Stimulated activated CD8-positive, alpha-beta memory T cell treated with anti-CD3 and anti-CD28 coated beads, Interleukin-15, amount 100 ng/mL, for 48 hours (primary cell): ENCODE results near the gene PCDH8.
"Not testable (repeated sequence)": the region's sequence is repeated elsewhere in the genome, so short reads cannot be mapped to it uniquely, and the experiment has no call there.

ENCODE experiments used
- DNase-seq, 2 donors: peaks; one replicate each; pipeline ENCODE4 v3.0.0-alpha.2; 2020; ENCODE audit warnings: low read depth in 2 of 2

PCDH8 gene

DNA sequence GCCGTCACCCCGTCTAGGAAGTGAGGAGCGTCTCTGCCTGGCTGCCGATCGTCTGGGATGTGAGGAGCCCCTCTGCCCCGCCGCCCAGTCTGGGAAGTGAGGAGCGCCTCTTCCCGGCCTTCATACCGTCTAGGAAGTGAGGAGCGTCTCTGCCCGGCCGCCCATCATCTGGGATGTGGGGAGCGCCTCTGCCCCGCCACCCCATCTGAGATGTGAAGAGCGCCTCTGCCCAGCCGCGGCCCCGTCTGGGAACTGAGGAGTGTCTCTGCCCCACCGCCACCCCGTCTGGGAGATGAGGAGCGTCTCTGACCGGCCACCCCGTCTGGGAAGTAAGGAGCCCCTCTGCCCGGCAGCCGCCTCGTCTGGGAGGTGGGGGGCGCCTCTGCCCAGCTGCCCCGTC, 30.6 kb downstream of the PCDH8 start:
- DNase-seq: not testable (repeated sequence)

DNA sequence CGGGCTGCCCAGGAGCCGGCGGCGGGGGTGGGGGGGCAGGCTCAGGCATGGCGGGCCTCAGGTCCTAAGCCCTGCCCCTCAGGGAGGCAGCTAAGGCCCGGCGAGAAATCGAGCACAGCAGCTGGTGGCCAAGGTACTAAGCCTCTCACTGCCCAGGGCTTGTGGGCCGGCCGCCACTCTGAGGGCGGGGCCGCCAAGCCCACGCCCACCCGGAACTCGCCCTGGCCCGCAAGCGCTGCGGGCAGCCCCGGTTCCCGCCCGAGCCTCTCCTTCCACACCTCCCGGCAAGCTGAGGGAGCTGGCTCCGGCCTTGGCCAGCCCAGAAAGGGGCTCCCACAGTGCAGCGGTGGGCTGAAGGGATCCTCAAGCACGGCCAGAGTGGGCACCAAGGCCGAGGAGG, 33.1 kb downstream of the PCDH8 start:
- no peak for DNase-seq

DNA sequence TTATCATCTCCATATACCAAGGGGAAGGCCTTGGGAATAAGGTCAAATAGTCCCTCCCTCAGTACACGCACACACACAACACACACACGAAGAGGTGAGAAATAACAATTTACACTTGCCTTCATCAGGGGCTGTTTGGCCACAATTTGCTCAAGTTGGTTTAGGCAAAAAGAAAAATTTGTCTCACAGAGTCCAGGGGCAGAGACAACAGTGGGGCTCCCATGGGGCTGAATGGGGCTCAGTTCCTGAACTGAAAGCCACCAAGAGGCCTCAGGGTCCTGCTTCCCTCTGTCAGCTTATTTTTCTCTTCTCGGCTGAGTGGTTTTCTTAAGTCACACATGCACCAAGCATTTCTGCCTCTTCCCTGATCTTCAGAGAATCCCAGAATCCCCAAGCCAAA, 35.5 kb downstream of the PCDH8 start:
- DNase-seq: no peak

DNA sequence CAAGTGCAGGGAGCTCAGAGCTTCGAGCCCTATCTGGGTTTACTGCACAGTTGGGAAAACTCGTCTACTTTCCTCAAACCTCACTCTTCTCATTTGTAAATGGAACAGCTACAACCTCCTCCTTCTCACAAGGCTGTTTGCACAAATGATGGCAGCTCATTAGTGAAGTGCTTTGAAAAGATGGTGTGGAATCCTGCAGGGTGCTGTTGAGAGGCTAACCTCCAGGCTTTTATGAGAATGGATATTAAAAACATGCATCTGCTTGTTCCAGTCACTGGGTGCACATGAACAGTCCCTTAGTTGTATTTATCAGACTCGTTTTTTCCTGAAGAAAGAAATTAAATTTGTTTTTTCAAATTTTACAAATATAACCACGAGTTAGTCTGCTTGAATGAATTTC, 36.6 kb downstream of the PCDH8 start:
- no peak for DNase-seq

DNA sequence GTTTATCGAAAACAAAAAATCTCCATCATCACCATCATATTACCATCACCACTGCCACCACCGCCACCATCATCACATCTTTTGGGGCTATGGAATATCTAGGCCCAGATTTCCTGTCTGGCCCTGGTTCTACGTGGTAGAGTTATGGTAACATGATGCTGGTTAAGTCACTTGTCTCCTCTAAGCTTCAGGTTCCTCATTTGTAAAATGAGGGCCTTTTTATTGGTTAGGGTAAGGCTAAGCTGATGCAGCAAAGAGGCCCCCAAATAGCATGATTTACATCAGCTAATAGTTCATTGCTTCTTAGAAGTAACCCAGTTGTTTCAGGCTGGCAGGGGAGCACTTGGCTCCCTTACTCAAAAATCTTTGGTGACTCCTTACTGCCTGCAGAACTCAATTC, 37.9 kb downstream of the PCDH8 start:
- DNase-seq: no peak

DNA sequence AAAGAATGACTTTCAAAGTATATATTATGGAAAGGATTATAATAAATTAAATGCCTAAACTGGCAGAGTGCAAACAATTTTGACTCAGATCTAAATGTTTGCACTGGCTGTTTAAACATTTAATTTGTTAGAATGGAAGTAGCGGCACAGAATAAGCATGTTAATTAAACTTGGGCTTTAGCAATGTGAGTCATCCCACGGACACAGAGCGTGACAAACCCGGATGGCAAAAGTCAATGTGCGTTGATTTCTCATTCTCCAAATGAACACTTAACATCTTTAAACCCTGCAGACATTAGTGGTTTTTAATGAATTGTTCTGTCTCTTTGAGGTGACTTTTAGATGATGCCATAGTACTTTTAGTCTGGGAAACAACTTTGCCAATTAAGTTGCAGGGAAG, 38.4 kb downstream of the PCDH8 start:
- no peak for DNase-seq

DNA sequence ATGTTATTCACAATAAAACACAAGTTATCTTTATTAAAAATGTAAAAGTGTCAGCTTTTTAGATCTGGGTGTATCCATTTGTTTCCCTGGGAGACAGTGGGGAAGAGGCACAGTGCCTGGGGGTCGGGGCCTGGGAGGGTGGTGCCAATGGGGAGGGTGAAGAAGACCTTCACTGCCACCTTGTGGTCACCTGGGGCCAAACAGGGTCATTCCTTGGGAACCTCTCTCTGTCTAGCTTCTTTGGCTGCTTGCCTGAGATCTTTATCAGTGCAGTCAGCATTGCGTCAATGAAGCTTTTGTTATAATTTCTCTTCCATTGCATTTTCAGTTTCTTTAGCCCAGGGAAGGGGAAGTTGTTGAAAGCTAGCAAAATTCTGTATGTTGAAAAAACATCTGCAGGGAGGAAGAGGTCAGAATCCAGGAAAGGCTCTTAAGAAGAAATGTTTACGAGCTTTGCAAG, 39.1 kb downstream of the PCDH8 start:
- peak in 1 of 2 donors; percentile 12 for DNase-seq

DNA sequence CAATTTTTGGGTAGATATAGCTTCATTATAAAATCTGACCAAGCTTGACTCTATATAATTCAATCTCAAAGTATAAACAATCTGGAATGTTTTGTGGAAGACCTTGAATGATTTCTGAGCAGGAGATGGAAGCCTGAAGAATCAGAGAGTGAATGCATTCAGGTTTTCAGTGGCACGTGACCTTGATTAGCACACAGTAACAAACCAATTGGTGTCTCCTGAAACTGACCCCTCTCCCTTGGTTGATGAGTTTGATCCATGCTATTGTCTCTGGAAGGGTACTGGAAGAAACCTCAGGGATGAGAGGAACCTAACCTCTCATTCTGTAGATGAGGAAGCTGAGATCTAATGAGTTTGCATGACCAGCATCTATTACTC, 39.6 kb downstream of the PCDH8 start:
- no peak for DNase-seq

DNA sequence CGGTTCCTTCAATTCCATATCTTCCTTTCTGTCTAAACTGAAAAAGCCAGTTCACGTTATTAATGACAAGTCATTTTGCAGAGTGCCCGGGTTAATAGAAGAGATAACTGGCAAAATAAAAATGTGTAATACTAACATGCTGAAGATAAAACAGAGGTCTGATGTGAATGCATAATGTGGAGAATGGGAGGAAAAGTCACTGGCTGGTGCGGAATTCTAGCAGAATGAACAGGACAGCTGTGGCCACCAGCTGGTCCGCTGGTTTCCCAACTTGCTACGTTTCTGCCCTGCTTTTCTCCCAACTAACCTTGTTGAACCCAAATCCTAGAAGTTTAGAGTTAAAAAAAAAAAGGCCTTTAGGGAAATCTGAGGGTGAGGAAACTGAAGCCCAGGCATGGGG, 42.4 kb downstream of the PCDH8 start:
- no peak for DNase-seq

DNA sequence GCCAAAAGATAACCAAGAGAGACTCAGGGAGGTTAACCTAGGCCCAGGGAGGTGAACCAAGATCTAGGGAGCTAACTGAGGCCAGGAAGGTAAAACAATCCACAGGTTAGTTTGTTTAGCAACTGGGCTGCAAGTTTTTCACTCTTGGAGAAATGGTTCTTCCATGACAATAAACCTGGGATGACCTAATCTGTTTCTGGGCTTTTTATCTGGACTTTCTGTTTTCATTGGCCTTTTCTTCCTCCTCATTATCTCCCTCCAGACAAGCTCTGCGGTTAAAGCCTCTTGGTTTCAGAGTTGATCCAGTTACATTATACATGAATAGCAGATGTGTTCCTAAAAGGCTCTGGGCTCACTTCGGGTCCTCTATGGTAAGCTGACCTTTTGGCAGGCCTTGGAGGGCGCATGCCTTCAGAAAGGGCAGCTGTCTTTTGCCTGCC, 44.2 kb downstream of the PCDH8 start:
- no peak for DNase-seq

DNA sequence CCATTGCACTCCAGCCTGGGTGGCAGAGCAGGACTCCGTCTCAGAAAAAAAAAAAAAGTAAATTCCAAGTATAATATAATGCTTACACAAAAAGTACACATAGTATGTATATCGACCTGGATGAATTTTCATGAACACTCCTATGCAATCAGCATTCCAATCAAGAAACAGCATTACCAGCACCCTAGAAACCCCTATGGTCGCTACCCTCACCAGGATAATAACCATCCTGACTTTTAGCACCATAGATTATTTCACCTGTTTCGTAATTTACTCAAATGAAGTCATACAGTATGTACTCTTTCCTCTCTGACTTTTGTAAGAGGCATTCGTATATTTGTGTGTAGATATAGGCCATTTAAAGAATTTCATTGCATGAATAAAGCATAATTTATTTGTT, 47.6 kb downstream of the PCDH8 start:
- no peak for DNase-seq

DNA sequence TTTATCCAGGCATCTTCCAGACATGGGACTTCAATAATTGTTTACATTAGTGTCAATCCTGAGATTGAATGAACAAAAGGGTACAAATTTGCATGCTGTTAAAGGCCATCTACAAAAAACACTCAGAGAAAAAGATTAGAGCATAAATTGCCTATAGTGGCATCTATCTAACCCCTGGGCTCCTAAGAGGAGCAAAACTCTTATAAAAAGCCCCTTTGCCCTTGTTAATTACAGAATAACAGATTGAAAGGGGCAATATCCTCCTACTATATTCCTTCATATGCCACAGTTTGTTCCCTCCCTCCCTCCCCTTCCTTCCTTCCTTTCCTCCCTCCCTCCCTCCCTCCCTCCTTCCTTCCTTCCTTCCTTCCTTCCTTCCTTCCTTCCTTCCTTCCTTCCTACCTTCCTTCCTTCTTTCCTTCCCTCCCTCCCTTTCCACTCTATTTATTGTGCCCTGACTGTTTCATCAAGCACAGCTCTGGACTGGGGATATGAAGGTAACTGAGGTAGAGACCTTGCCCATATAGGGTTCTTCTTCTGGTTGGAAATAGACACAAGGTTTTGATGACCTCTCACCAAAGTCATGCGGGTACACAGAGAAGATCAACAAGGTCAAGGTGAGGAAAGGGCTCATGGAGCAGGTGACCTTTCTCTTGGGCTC, 49.5 kb downstream of the PCDH8 start:
- DNase-seq: no peak

DNA sequence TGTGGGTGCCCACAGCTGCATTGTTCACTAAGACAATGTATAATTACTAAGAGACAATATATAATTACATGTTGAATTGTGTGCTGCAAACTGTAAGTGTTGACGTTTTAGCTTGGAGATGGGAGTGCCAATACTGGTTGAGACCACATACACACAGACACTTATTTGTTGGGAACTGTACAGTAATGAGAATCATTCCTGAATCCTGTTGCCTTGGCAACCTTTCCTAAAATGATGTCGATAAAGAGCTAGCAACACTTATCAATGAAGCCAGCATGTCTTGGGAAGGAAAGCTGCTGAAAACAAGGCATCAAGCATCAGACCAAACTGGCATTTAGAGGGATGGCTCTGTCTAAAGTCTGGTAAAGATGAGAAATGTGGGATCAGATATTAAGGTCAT, 51.3 kb downstream of the PCDH8 start:
- DNase-seq: no peak

DNA sequence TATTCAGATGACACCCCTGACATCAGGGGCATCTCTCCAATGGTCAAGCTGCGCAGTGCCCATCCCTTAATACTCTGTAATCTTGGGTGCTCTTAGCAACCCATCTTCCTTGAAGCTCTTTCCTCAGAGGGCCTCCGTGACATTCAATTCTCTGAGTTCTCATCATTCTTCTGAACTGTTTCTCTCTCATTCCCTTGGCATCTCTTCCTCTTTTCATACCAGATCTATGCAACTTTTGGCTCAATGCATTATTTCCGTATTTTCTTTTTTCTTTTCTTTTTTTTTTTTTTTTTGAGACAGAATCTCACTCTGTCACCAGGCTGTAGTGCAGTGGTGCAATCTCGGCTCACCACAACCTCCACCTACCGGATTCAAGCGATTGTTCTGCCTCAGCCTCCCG, 53.9 kb downstream of the PCDH8 start:
- DNase-seq: no peak

DNA sequence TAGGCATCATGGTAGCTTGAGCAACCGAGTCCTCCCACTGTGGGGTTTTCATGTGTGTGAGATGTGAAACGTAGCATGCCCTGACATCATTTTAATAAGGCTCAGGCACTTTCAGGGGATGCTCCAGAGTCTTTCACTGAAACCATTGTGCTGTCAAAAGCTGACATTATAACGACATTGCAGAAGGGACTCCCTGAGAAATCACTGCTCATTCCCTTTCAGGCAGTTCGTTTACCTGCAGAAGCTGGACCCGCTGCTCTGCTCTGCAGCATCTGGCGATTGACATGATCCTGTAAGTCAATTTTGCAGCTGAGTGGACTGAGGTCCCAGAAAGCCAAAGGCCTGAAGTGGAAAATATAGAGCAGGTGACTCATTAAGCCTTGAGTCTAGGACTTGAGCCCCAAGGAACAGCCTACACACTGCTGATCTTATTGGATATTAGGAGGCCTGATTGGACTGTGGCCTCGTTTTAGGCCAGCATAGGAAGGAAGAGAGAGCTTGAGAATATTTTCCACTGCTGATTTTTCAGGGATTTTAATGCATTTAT, 54.9 kb downstream of the PCDH8 start:
- no peak for DNase-seq
